CD4-positive, alpha-beta T cell treated with Interleukin-21 for 1 hour (primary cell): ENCODE results near the gene AURKB.
"Not testable (repeated sequence)": the region's sequence is repeated elsewhere in the genome, so short reads cannot be mapped to it uniquely, and the experiment has no call there.

Experiments used
- DNase-seq: peaks from one replicate; pipeline ENCODE4 v3.0.0-alpha.2; 2020

The AURKB gene

GRCh38 chr17:8224891-8225812 lies 14.8 kb upstream of the AURKB start:
- DNase-seq = no peak

DNA sequence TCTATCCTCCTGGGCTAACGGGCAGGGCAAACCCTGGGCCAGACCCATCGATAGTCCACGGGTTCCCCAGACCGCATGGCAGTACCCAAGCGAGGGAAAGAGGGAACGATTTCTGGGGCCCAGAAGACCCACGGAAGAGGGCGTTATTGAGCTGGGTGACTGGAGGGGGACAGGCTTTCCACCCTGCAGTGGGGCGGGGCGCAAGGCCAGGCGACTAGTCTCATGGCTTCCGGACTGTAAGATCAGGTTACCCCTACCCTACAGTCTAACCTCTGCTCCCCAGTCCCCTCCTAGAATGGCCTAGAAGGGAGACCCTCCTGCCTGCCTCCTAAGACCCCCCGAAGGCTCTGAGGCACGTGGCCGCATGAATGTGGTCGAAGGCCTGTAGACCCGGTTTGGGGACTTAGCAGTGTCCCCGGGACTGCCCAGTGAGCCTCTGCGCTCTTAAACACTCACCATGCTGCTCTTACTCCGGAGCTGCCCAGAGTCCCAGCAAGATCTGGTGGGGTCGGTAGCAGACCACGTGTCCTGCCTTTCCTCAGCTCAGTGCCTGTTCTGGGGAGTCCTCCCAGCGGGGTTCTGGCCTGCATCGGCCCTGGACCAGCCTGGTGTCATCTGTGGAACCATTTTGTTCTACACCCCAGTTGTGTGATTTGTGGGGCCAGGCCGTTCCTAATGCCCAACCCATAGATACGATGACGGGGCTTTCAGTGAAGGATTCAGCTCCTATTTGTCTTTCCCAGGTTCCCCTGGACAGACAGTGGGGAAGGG lies 13.2 kb upstream of the AURKB start:
- DNase-seq = peak; percentile 61

- peak; percentile 91 for DNase-seq
Observed at GRCh38 chr17:8222630-8223355, 12.4 kb upstream of the AURKB start.

- DNase-seq = no peak
Observed at GRCh38 chr17:8222380-8222629, 11.9 kb upstream of the AURKB start.

- DNase-seq = peak; percentile 96
Observed at GRCh38 chr17:8221663-8222379, 11.4 kb upstream of the AURKB start.

DNA sequence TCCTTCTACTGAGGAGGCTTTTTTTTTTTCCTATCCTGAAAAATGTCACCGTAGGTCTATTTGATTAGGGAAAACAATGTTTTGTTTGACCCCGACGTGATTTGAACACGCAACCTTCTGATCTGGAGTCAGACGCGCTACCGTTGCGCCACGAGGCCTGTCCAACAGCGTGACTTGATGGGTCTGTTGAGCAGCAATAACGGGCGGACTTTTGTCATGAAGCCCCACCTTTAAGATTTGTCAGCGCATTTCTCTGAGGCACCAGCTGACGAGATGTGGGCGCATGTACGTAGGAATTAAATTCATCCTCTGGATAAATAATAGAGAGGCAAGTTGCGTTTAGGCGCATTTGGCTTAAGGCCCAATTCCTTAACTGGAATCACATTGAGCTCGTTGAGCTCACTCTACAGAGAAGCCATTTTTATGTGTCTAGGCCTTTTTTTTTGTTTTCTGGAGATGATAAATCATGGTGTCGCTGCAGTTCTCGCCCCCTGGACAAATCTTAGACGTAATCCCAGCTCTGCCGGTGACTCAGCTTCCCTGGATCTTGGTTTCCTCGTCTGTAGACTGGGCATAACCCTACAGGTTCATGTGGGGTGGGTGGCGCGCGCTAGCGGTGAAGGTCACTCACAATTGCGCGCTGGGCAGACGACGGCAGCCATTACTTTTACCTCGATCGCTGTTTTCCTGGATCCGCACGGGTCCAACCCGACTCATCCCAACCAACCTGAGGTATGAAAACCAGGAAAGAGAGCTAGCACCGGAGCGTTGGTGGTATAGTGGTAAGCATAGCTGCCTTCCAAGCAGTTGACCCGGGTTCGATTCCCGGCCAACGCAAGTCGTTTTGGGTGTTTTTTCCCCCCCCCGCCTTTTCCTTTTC lies 10.6 kb upstream of the AURKB start:
- peak; percentile 93 for DNase-seq

DNA sequence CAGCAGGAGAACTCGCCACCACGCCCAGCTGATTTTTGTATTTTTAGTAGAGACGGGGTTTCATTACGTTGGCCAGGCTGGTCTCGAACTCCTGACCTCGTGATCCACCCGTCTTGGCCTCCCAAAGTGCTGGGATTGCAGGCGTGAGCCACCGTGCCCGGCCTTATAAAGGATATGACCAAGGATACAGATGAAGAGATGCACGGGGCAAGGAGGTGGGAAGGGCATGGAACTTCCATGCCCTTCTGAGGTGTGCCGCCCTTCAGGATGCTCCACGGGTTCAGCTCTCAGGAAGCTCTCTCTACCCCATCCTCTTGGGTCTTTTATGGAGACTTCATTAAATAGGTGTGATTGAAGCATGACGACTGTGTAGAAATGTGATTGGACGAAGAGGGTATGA lies 3.6 kb upstream of the AURKB start:
- not testable (repeated sequence) for DNase-seq

- no peak for DNase-seq
Observed at GRCh38 chr17:8212312-8213180, 2.2 kb upstream of the AURKB start.

- DNase-seq = no peak
Observed at GRCh38 chr17:8210761-8211458, 535 bp upstream of the AURKB start.

DNA sequence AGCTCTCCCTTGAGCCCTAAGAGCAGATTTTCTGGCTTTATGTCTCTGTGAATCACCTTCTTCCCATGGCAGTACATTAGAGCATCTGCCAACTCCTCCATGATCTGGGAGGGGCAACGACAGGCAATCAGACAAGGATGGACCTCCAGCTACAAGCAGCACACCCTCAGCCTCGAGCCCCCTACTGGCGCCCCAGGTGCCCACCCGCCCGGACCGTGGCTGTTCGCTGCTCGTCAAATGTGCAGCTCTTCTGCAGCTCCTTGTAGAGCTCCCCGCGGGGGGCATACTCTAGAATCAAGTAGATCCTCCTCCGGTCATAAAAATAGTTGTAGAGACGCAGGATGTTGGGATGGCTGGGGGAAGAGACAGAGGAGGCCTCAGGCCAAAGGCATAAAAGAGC lies 3.8 kb downstream of the AURKB start:
- no peak for DNase-seq

DNA sequence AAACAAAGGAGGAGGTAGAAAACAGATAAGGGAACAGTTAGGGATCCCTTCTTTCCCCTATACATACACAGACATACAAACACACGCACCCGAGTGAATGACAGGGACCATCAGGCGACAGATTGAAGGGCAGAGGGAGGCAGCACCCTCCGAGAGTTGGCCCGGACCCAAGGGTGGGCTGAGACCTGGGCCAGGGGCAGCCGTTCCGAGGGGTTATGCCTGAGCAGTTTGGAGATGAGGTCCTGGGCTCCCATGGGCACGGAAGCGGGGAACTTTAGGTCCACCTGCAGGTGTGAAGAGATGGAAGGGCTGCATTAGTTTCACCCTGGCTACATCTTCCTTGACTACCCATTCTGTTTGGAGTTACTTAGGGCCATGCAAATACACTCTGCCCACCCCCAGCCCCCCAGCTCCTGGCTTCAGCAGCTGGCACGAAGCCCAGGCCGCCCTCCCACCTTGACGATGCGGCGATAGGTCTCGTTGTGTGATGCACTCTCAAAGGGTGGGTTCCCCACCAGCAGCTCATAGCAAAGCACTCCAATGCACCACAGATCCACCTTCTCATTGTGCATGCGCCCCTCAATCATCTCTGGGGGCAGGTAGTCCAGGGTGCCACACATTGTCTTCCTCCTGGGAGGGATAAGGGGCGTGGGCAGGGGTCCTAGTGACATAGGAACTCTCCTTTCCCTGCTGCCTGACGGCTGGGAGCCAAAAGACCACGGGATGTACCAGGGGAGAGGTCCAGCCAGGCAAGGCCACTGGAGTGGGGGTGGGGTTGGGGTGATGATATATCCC lies 5.4 kb downstream of the AURKB start:
- DNase-seq = no peak

- peak; percentile 84 for DNase-seq
Observed at GRCh38 chr17:8192070-8192815, 18.1 kb downstream of the AURKB start.

- no peak for DNase-seq
Observed at GRCh38 chr17:8190506-8190905, 19.9 kb downstream of the AURKB start.

DNA sequence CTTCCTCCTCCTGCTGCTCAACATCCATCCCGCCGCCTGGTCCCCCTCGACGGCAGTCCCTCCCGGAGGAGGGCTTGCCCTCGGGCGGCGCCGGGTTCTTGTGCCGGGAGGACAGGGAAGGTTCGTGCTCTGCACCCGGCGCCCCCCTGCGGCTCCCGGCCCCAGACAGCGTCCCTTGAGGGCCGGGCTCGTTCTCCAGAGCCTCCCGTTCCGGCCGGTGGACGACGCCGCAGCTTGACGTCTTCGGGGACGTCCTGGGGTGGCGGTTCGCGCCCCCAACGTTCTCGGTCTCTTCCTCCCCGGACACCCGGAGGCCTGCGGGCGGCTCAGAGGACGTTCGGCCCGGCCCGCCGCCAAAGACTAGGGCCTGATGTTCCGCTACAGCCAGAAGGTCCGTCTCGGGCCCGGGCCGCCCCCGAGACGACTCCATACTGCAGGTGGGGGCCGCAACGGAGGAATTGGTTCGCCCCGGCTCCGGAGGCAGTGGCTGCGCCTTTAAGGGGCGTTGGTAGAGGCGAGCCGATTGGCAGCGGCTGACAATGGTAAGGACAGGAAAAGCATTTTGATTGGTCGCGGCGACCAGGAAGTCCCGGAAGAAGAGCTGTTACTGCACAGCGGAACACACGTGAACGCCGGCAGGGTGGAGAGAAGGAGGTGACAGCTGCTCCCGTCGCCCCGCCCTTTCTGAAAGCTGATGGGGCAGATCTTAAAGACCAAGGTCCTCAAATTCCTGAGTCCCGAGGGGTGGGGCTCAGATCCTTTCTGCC lies 20.5 kb downstream of the AURKB start, which contains the start of gene BORCS6:
BORCS6 (minus strand) TSS at position 470 of the 767 bp plus-strand sequence; CDS start at position 430, 40 bp downstream.
- DNase-seq = peak; percentile 98

GRCh38 chr17:8189041-8189710 lies 21.2 kb downstream of the AURKB start:
- peak; percentile 16 for DNase-seq

DNA sequence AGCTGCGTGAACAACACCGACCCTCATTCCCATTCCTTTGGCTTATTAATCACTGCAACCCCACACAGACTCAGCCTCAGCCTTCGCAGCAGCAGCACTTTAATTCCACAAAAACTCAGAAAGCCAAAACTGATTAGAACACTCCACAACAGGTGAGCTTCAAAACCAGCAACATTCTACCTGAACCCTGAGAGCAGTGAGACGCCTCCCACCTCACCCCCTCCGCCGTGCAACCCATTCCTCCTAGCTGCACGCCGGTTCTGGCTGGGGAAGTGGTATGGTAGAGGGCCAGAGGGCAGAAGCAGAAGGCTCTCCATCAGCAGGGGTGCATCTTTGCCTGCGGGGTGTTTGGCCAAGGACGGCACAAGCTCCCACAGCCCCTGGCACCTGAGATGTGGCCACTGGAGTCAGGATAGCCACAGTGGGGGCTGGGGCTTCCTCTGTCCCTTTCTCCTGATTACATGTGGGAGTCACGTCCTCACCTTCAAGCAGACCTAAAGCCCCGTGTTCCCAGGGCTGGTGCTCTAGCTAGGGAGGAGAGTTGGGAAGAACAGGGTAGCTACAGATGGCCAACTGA lies 22.0 kb downstream of the AURKB start:
- DNase-seq = peak; percentile 19
